ENCODE results near the gene MSI2.

The MSI2 gene

GRCh38 chr17:57677301-57677700 is 421.0 kb downstream of the MSI2 start:
- in situ Hi-C loops (cut with MboI; ENCODE audit: low pct_unique_long_range_greater_than_20kb, low sequenced_read_pairs): no loop called here
- no peak for DNase-seq

GRCh38 chr17:57677858-57678257 is 421.5 kb downstream of the MSI2 start:
- in situ Hi-C loops (cut with MboI; ENCODE audit: low pct_unique_long_range_greater_than_20kb, low sequenced_read_pairs): no loop called here
- no peak for DNase-seq

GRCh38 chr17:57678393-57678792 is 422.1 kb downstream of the MSI2 start:
- no peak for DNase-seq
- in situ Hi-C loops (cut with MboI; ENCODE audit: low pct_unique_long_range_greater_than_20kb, low sequenced_read_pairs): no loop called here

- in situ Hi-C loops (cut with MboI; ENCODE audit: low pct_unique_long_range_greater_than_20kb, low sequenced_read_pairs): no loop called here
- DNase-seq: no peak
Measured at GRCh38 chr17:57679356-57679755, 423.0 kb downstream of the MSI2 start.

GRCh38 chr17:57679906-57680695 is 423.8 kb downstream of the MSI2 start:
- in situ Hi-C loops (cut with MboI; ENCODE audit: low pct_unique_long_range_greater_than_20kb, low sequenced_read_pairs): no loop called here
- DNase-seq: no peak

- in situ Hi-C loops (cut with MboI; ENCODE audit: low pct_unique_long_range_greater_than_20kb, low sequenced_read_pairs): no loop called here
- no peak for DNase-seq
Measured at GRCh38 chr17:57682701-57683100, 426.4 kb downstream of the MSI2 start.

GRCh38 chr17:57684711-57685498 is 428.6 kb downstream of the MSI2 start:
- in situ Hi-C loops (cut with MboI; ENCODE audit: low pct_unique_long_range_greater_than_20kb, low sequenced_read_pairs): no loop called here
- DNase-seq: no peak

- DNase-seq: no peak
- in situ Hi-C loops (cut with MboI; ENCODE audit: low pct_unique_long_range_greater_than_20kb, low sequenced_read_pairs): no loop called here
Measured at GRCh38 chr17:57685499-57686132, 429.3 kb downstream of the MSI2 start.

GRCh38 chr17:57687642-57688041 is 431.3 kb downstream of the MSI2 start:
- DNase-seq: no peak
- in situ Hi-C loops (cut with MboI; ENCODE audit: low pct_unique_long_range_greater_than_20kb, low sequenced_read_pairs): no loop called here

GRCh38 chr17:57689254-57689653 is 432.9 kb downstream of the MSI2 start:
- DNase-seq: no peak
- in situ Hi-C loops (cut with MboI; ENCODE audit: low pct_unique_long_range_greater_than_20kb, low sequenced_read_pairs): no loop called here

- in situ Hi-C loops (cut with MboI; ENCODE audit: low pct_unique_long_range_greater_than_20kb, low sequenced_read_pairs): no loop called here
- no peak for DNase-seq
Measured at GRCh38 chr17:57691939-57692338, 435.6 kb downstream of the MSI2 start.

- DNase-seq: no peak
- in situ Hi-C loops (cut with MboI; ENCODE audit: low pct_unique_long_range_greater_than_20kb, low sequenced_read_pairs): no loop called here
Measured at GRCh38 chr17:57692770-57693169, 436.4 kb downstream of the MSI2 start.

GRCh38 chr17:57694051-57694450 is 437.7 kb downstream of the MSI2 start:
- DNase-seq: no peak
- in situ Hi-C loops (cut with MboI; ENCODE audit: low pct_unique_long_range_greater_than_20kb, low sequenced_read_pairs): no loop called here

GRCh38 chr17:57696050-57696449 is 439.7 kb downstream of the MSI2 start:
- DNase-seq: no peak
- in situ Hi-C loops (cut with MboI; ENCODE audit: low pct_unique_long_range_greater_than_20kb, low sequenced_read_pairs): no loop called here

- in situ Hi-C loops (cut with MboI; ENCODE audit: low pct_unique_long_range_greater_than_20kb, low sequenced_read_pairs): no loop called here
- DNase-seq: no peak
Measured at GRCh38 chr17:57697197-57697596, 440.9 kb downstream of the MSI2 start.

GRCh38 chr17:57697891-57698711 is 441.8 kb downstream of the MSI2 start:
- peak; percentile 32 for DNase-seq
- in situ Hi-C loops (cut with MboI; ENCODE audit: low pct_unique_long_range_greater_than_20kb, low sequenced_read_pairs): no loop called here

GRCh38 chr17:57699751-57700219 is 443.5 kb downstream of the MSI2 start:
- in situ Hi-C loops (cut with MboI; ENCODE audit: low pct_unique_long_range_greater_than_20kb, low sequenced_read_pairs): no loop called here
- DNase-seq: no peak

- no peak for DNase-seq
- in situ Hi-C loops (cut with MboI; ENCODE audit: low pct_unique_long_range_greater_than_20kb, low sequenced_read_pairs): no loop called here
Measured at GRCh38 chr17:57701124-57701523, 444.8 kb downstream of the MSI2 start.

- no peak for DNase-seq
- in situ Hi-C loops (cut with MboI; ENCODE audit: low pct_unique_long_range_greater_than_20kb, low sequenced_read_pairs): no loop called here
Measured at GRCh38 chr17:57703273-57703672, 446.9 kb downstream of the MSI2 start.
